HepG2 (cell line): ENCODE data around the gene CD70. TPM values are rescaled to one million over a fixed set of nuclear protein-coding genes. Genes with fewer than 3 reads are reported as not detected.
"Not testable (repeated sequence)": the region's sequence is repeated elsewhere in the genome, so short reads cannot be mapped to it uniquely, and the experiment has no call there.

Experiments
- ATAC-seq: fragments of 200-7000 bp; cut with Tn5 transposase; 3 replicates; pipeline ENCODE4 v1.9.1; 2020; ENCODE audit warnings: mild to moderate bottlenecking, moderate library complexity
- BruUV-seq: library from RNA; stranded (reverse); fragments of 400-500 nt; replicated peaks from 2 replicates; lab custom pipeline; 2021; lab: Mats Ljungman, UMichigan
- CTCF ChIA-PET: fragments of 300-600 bp; formaldehyde crosslinking; extraction: SDS; loops from one replicate; lab custom pipeline; 2021; ENCODE audit warnings: low total read pairs, inconsistent platforms, low intra/inter-chr PET ratio; lab: Yijun Ruan, JAX
- POLR2A ChIA-PET: fragments of 350-600 bp; sonication (Branson Sonifier 250); formaldehyde crosslinking; loops from one replicate; lab custom pipeline; 2020; ENCODE audit warnings: antibody characterized with exemption, inconsistent platforms; lab: Yijun Ruan, JAX
- DNase-seq: peaks from one replicate; pipeline ENCODE4 v3.0.0-alpha.2; 2015; ENCODE audit warnings: low spot score
- FAIRE-seq: peaks from 3 replicates; lab custom pipeline; 2011; peaks lifted over from hg19 to GRCh38; lab: Jason Lieb, UNC
- H2AFZ ChIP-seq: one replicate; pipeline ENCODE4 v1.6.1; 2011; ENCODE audit warnings: low read length, inconsistent platforms
- H3K27ac ChIP-seq: fragments of 300-600 bp; 3 replicates; pipeline ENCODE4 v1.8.0; 2011; ENCODE audit warnings: mixed run types, mild to moderate bottlenecking, mixed read lengths, low read length, inconsistent platforms; ENCODE audit not compliant: insufficient read depth; ENCODE audit errors: extremely low read length
- H3K27me3 ChIP-seq, 2 experiments: fragments of 200-600 bp in 1 of 2; 2 replicates in 1 of 2; 3 replicates in 1 of 2; pipeline versions ENCODE4 v1.6.0 to v1.8.0; 2011; ENCODE audit warnings: low read length in 2 of 2, mild to moderate bottlenecking in 2 of 2, moderate library complexity in 2 of 2, inconsistent platforms in 1 of 2; ENCODE audit not compliant: insufficient read depth in 2 of 2, control insufficient read depth in 1 of 2
- H3K36me3 ChIP-seq, 2 experiments: fragments of 200-600 bp in 1 of 2; replicated peaks in 1 of 2; 2 replicates in 1 of 2; 3 replicates in 1 of 2; pipeline versions ENCODE4 v1.5.1 to v1.8.0; 2011; ENCODE audit warnings: low read length in 2 of 2, inconsistent platforms in 1 of 2; ENCODE audit not compliant: insufficient read depth in 2 of 2, control insufficient read depth in 1 of 2
- H3K4me1 ChIP-seq: 2 replicates; pipeline ENCODE4 v1.5.1; 2012; ENCODE audit warnings: low read length, inconsistent platforms; ENCODE audit not compliant: insufficient read depth
- H3K4me2 ChIP-seq: 2 replicates; pipeline ENCODE4 v1.6.0; 2011; ENCODE audit warnings: low read depth, low read length, inconsistent platforms
- H3K4me3 ChIP-seq, 3 experiments: fragments of 200-600 bp in 1 of 3; sonication (generic), shearing (Covaris generic) in 1 of 3; replicated peaks in 1 of 3; 2 replicates each; pipeline ENCODE4 v1.5.1; 2011 to 2016; ENCODE audit warnings: low read length in 3 of 3, inconsistent platforms in 2 of 3, low read depth in 2 of 3, mild to moderate bottlenecking in 2 of 3, control low read depth in 1 of 3, mixed read lengths in 1 of 3; ENCODE audit not compliant: insufficient read depth in 1 of 3
- H3K79me2 ChIP-seq: one replicate; pipeline ENCODE4 v1.6.1; 2011; ENCODE audit warnings: low read length, inconsistent platforms; ENCODE audit not compliant: insufficient read depth
- H3K9ac ChIP-seq: 2 replicates; pipeline ENCODE4 v1.6.0; 2011; ENCODE audit warnings: mild to moderate bottlenecking, low read depth, low read length, inconsistent platforms; ENCODE audit not compliant: insufficient read depth
- H3K9me3 ChIP-seq: 2 replicates; pipeline ENCODE4 v1.5.1; 2012; ENCODE audit warnings: mild to moderate bottlenecking, low read length
- H4K20me1 ChIP-seq: 2 replicates; pipeline ENCODE4 v1.6.0; 2011; ENCODE audit warnings: inconsistent platforms, mild to moderate bottlenecking, low read length, moderate library complexity; ENCODE audit not compliant: insufficient read depth
- ATRX ChIP-seq: sonication (generic); formaldehyde crosslinking; IDR thresholded peaks from 2 replicates; pipeline ENCODE4 v1.4.0; 2020; ENCODE audit warnings: missing genetic modification reagents, borderline replicate concordance
- FOXP1 ChIP-seq, 2 experiments: fragments of 450-650 bp in 1 of 2; IDR thresholded peaks; 2 replicates each; pipeline ENCODE4 v1.6.1; 2017 to 2018; ENCODE audit warnings: antibody characterized with exemption in 1 of 2
- HMG20B ChIP-seq: conservative IDR thresholded peaks from 2 replicates; pipeline ENCODE4 v1.6.1; 2016; ENCODE audit warnings: missing genetic modification reagents, missing compliant biosample characterization
- PCBP1 ChIP-seq: fragments of 200-400 bp; formaldehyde crosslinking; IDR thresholded peaks from 2 replicates; pipeline ENCODE4 v1.6.1; 2017; ENCODE audit warnings: mild to moderate bottlenecking, low read depth, low read length, borderline replicate concordance
- SPEN ChIP-seq: sonication (generic); formaldehyde crosslinking; IDR thresholded peaks from 2 replicates; pipeline ENCODE4 v1.5.1; 2020; ENCODE audit warnings: low read depth, mild to moderate bottlenecking, missing genetic modification reagents
- ZNF20 ChIP-seq: sonication (generic); formaldehyde crosslinking; IDR thresholded peaks from 2 replicates; pipeline ENCODE4 v1.4.0; 2020; ENCODE audit warnings: mild to moderate bottlenecking, moderate library complexity, missing genetic modification reagents
- WGBS: methylation state at CpG from one replicate; pipeline ENCODE4 v1.1.6; 2017; ENCODE audit warnings: low lambda C conversion rate; 5-methylcytosine and 5-hydroxymethylcytosine counted together
- in situ Hi-C: cut with HindIII; loops from 2 replicates; pipeline ENCODE4 v1.10.0; 2017; ENCODE audit warnings: low pct_unique_long_range_greater_than_20kb; ENCODE audit not compliant: extremely low pct_ligation_motif_present
- intact Hi-C: fragments of 100-400 bp; cut with micrococcal nuclease; formaldehyde crosslinking; loops from one replicate; pipeline ENCODE4 v1.10.0; 2022; ENCODE audit not compliant: unreplicated experiment
- polyA plus RNA-seq, 8 experiments: library from polyadenylated mRNA; depleted of rRNA in 3 of 8; stranded (reverse) in 7 of 8; unstranded in 1 of 8; fragments of >200 nt; fragmentation: Illumina TruSeq in 4 of 8; extraction: Trizol in 4 of 8; gene quantifications; 2 replicates each; pipeline versions ENCODE4 v1.2.1 to v1.2.3, GENCODE V29; 2011 to 2016; ENCODE audit warnings: low read depth in 4 of 8, missing spikeins in 1 of 8, mixed read lengths in 1 of 8; ENCODE audit not compliant: insufficient read depth in 1 of 8
- total RNA-seq, 5 experiments: library from RNA; depleted of rRNA; stranded (reverse); fragments of >200 nt; fragmentation: Illumina TruSeq; extraction: Trizol; gene quantifications; 2 replicates each; pipeline ENCODE4 v1.2.3, GENCODE V29; 2016; ENCODE audit warnings: low read depth in 1 of 5
- TF ChIP-seq, protein P1 (sequence below): sonication (generic); formaldehyde crosslinking; IDR thresholded peaks from 2 replicates; pipeline ENCODE4 v1.4.0; 2020; ENCODE audit warnings: mild to moderate bottlenecking, missing genetic modification reagents
- TF ChIP-seq, protein P2 (sequence below): sonication (generic); formaldehyde crosslinking; IDR thresholded peaks from 2 replicates; pipeline ENCODE4 v1.4.0; 2020; ENCODE audit warnings: missing genetic modification reagents

The CD70 gene
- total and polyA plus RNA-seq, 2 of the 13 experiments (the other 11 are each of a cell fraction or from before 2014, with no cell fraction given): 0.13 TPM; not detected in 1

DNA sequence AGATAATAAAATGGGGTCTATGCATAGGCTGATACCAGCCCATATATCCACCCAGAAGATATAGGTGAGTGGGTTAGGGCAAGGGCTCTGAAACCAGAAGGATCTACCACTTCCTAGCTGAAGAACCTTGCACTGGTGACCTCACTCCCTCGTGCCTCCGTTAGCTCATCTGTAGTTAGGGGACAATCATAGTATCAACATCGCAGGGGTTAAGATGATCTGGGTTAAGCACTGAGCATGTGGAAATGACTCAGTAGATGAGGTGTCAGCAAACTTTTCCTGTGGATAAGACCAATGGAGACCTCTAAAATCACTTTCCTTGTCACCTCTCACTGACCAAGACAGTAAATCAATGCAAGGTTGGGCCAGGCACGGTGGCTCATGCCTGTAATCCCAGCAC, 48.5 kb upstream of the CD70 start:
- no peak for FAIRE-seq
- BruUV-seq: no TSS peak
- H3K4me1 ChIP-seq: no peaks in the 10 kb centered on the region
- H3K79me2 ChIP-seq: no peaks in the 10 kb centered on the region
- TF ChIP-seq ZNF20 (CRISPR knock-in tag) (no peak), FOXP1 (IDR thresholded peaks at IDR 0.05) (no peak), FOXP1 (CRISPR knock-in tag; IDR thresholded peaks at IDR 0.05) (no peak), SPEN (CRISPR knock-in tag) (no peak), HMG20B (CRISPR knock-in tag) (no peak), PCBP1 (no peak), ATRX (CRISPR knock-in tag) (no peak)
- TF ChIP-seq, protein P1, sequence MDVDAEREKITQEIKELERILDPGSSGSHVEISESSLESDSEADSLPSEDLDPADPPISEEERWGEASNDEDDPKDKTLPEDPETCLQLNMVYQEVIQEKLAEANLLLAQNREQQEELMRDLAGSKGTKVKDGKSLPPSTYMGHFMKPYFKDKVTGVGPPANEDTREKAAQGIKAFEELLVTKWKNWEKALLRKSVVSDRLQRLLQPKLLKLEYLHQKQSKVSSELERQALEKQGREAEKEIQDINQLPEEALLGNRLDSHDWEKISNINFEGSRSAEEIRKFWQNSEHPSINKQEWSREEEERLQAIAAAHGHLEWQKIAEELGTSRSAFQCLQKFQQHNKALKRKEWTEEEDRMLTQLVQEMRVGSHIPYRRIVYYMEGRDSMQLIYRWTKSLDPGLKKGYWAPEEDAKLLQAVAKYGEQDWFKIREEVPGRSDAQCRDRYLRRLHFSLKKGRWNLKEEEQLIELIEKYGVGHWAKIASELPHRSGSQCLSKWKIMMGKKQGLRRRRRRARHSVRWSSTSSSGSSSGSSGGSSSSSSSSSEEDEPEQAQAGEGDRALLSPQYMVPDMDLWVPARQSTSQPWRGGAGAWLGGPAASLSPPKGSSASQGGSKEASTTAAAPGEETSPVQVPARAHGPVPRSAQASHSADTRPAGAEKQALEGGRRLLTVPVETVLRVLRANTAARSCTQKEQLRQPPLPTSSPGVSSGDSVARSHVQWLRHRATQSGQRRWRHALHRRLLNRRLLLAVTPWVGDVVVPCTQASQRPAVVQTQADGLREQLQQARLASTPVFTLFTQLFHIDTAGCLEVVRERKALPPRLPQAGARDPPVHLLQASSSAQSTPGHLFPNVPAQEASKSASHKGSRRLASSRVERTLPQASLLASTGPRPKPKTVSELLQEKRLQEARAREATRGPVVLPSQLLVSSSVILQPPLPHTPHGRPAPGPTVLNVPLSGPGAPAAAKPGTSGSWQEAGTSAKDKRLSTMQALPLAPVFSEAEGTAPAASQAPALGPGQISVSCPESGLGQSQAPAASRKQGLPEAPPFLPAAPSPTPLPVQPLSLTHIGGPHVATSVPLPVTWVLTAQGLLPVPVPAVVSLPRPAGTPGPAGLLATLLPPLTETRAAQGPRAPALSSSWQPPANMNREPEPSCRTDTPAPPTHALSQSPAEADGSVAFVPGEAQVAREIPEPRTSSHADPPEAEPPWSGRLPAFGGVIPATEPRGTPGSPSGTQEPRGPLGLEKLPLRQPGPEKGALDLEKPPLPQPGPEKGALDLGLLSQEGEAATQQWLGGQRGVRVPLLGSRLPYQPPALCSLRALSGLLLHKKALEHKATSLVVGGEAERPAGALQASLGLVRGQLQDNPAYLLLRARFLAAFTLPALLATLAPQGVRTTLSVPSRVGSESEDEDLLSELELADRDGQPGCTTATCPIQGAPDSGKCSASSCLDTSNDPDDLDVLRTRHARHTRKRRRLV (CRISPR knock-in tag): no peak
- TF ChIP-seq, protein P2, sequence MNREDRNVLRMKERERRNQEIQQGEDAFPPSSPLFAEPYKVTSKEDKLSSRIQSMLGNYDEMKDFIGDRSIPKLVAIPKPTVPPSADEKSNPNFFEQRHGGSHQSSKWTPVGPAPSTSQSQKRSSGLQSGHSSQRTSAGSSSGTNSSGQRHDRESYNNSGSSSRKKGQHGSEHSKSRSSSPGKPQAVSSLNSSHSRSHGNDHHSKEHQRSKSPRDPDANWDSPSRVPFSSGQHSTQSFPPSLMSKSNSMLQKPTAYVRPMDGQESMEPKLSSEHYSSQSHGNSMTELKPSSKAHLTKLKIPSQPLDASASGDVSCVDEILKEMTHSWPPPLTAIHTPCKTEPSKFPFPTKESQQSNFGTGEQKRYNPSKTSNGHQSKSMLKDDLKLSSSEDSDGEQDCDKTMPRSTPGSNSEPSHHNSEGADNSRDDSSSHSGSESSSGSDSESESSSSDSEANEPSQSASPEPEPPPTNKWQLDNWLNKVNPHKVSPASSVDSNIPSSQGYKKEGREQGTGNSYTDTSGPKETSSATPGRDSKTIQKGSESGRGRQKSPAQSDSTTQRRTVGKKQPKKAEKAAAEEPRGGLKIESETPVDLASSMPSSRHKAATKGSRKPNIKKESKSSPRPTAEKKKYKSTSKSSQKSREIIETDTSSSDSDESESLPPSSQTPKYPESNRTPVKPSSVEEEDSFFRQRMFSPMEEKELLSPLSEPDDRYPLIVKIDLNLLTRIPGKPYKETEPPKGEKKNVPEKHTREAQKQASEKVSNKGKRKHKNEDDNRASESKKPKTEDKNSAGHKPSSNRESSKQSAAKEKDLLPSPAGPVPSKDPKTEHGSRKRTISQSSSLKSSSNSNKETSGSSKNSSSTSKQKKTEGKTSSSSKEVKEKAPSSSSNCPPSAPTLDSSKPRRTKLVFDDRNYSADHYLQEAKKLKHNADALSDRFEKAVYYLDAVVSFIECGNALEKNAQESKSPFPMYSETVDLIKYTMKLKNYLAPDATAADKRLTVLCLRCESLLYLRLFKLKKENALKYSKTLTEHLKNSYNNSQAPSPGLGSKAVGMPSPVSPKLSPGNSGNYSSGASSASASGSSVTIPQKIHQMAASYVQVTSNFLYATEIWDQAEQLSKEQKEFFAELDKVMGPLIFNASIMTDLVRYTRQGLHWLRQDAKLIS: no peak
- ChIA-PET POLR2A (no interaction called here), CTCF (no interaction called here)
- H3K27ac ChIP-seq: no peak overlapping the region
- 0% methylated on average over 1 of the region's 4 CpGs for WGBS
- no peak overlapping the region for H3K9ac ChIP-seq
- H3K36me3 ChIP-seq: no peaks in the 10 kb centered on the region
- H3K4me3 ChIP-seq: no peak overlapping the region
- H3K9me3 ChIP-seq: no peaks in the 10 kb centered on the region
- H3K4me2 ChIP-seq: no peak overlapping the region
- ATAC-seq: no peak
- peaks cover 0 to 6% of the 10 kb centered on the region in 2 experiments; a peak in 2 of 5 replicates for H3K27me3 ChIP-seq
- H4K20me1 ChIP-seq: no peaks in the 10 kb centered on the region
- in situ Hi-C loops (loop anchor here (25.0 kb wide), 1 partner anchor 223 kb away; no protein-coding TSS in a partner anchor), intact Hi-C loops (no loop called here)
- no peak for DNase-seq
- H2AFZ ChIP-seq: no peak overlapping the region

DNA sequence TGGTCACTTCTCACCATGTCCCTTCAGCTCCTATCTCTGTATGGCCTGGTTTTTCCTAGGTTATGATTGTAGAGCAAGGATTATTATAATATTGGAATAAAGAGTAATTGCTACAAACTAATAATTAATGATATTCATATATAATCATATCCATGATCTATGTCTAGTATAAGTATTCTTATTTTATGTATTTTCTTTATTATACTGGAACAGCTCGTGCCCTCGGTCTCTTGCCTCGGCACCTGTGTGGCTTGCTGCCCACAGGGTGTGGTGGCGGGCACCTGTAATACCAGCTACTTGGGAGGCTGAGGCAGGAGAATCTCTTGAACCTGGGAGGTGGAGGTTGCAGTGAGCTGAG, 42.5 kb upstream of the CD70 start:
- H3K9me3 ChIP-seq, POLR2A ChIA-PET, H3K4me3 ChIP-seq, BruUV-seq, ATAC-seq, H3K4me1 ChIP-seq, H3K27ac ChIP-seq, H3K9ac ChIP-seq, H3K36me3 ChIP-seq, H3K4me2 ChIP-seq, H4K20me1 ChIP-seq, H3K27me3 ChIP-seq, DNase-seq, FAIRE-seq, H3K79me2 ChIP-seq, H2AFZ ChIP-seq: not testable (repeated sequence)
- 72% methylated on average over 4 of the region's 4 CpGs for WGBS
- in situ Hi-C loops (loop anchor here (5.0 to 25.0 kb wide), 2 partner anchors 116 to 229 kb away; no protein-coding TSS in a partner anchor), intact Hi-C loops (loop anchor here (2.0 kb wide), 2 partner anchors 117 to 229 kb away; no protein-coding TSS in a partner anchor)
- CTCF ChIA-PET: interaction anchor here (1.6 to 3.1 kb wide), 3 partner anchors 117 to 230 kb away, joined by 5 to 24 read pairs (median 5); partner anchors contain the start of gene DENND1C
